HEK293 (cell line): ENCODE measurements around the gene GRB10.

Source experiments
- CTCF ChIA-PET: fragments of 350-600 bp; formaldehyde crosslinking; extraction: SDS; loops from one replicate; lab custom pipeline; 2021; ENCODE audit warnings: antibody characterized with exemption; lab: Yijun Ruan, JAX
- POLR2A ChIA-PET: fragments of 300-600 bp; formaldehyde crosslinking; extraction: SDS; loops from one replicate; lab custom pipeline; 2020; ENCODE audit warnings: antibody characterized with exemption, inconsistent platforms; lab: Yijun Ruan, JAX
- H3K27ac ChIP-seq: fragments of 200-500 bp; sonication (Bioruptor generic); 2 replicates; pipeline ENCODE4 v1.5.1; 2014; ENCODE audit warnings: low read depth, low read length, control low read depth, inconsistent platforms; ENCODE audit errors: extremely low read depth
- H3K36me3 ChIP-seq, 2 experiments: fragments of 200-500 bp in 1 of 2; sonication (Bioruptor generic) in 1 of 2; 1 replicate in 1 of 2; 2 replicates in 1 of 2; pipeline ENCODE4 v1.5.1; 2014 to 2017; ENCODE audit warnings: inconsistent platforms in 2 of 2, low read length in 2 of 2; ENCODE audit not compliant: control insufficient read depth in 2 of 2, insufficient read depth in 1 of 2
- H3K4me1 ChIP-seq: fragments of 200-500 bp; sonication (Bioruptor generic); 2 replicates; pipeline ENCODE4 v1.5.1; 2014; ENCODE audit warnings: mild to moderate bottlenecking, low read length, inconsistent platforms; ENCODE audit not compliant: control insufficient read depth, insufficient read depth
- H3K4me3 ChIP-seq: 2 replicates; pipeline ENCODE4 v1.5.1; 2011; ENCODE audit warnings: low read depth, mild to moderate bottlenecking, control low read depth, low read length, moderate library complexity
- H3K9me3 ChIP-seq: fragments of 200-500 bp; sonication (Bioruptor generic); 2 replicates; pipeline ENCODE4 v1.5.1; 2014; ENCODE audit warnings: low read depth, low read length, inconsistent platforms; ENCODE audit not compliant: control insufficient read depth, insufficient read depth
- ATF2 ChIP-seq: fragments of 450-650 bp; formaldehyde crosslinking; IDR thresholded peaks from 2 replicates; pipeline ENCODE4 v1.5.1; 2016; ENCODE audit warnings: missing biosample characterization, missing genetic modification characterization, low read depth
- BCL6B ChIP-seq: fragments of 450-650 bp; formaldehyde crosslinking; IDR thresholded peaks from 2 replicates; pipeline ENCODE4 v1.5.1; 2017; ENCODE audit warnings: missing biosample characterization, missing genetic modification characterization
- ELK4 ChIP-seq: IDR thresholded peaks from 2 replicates; pipeline ENCODE4 v1.6.1; 2011; ENCODE audit warnings: mild to moderate bottlenecking, low read depth, low read length, borderline replicate concordance
- FEZF1 ChIP-seq: fragments of 450-650 bp; formaldehyde crosslinking; IDR thresholded peaks from 2 replicates; pipeline ENCODE4 v1.5.1; 2016; ENCODE audit warnings: missing biosample characterization, missing genetic modification characterization
- HOXA7 ChIP-seq: sonication (generic); formaldehyde crosslinking; IDR thresholded peaks from 2 replicates; pipeline ENCODE4 v1.8.1; 2022; ENCODE audit warnings: missing genetic modification reagents, borderline replicate concordance
- MEIS1 ChIP-seq: sonication (generic); formaldehyde crosslinking; IDR thresholded peaks from 2 replicates; pipeline ENCODE4 v1.8.1; 2022; ENCODE audit warnings: missing genetic modification reagents, mild to moderate bottlenecking, borderline replicate concordance
- SP3 ChIP-seq: fragments of 450-650 bp; formaldehyde crosslinking; IDR thresholded peaks from 2 replicates; pipeline ENCODE4 v1.5.1; 2016; ENCODE audit warnings: missing biosample characterization, missing genetic modification characterization
- ZBTB44 ChIP-seq: fragments of 450-650 bp; IDR thresholded peaks from 2 replicates; pipeline ENCODE4 v1.5.1; 2018; ENCODE audit warnings: missing biosample characterization, mild to moderate bottlenecking, missing genetic modification characterization
- ZFHX2 ChIP-seq: fragments of 450-650 bp; formaldehyde crosslinking; conservative IDR thresholded peaks from 2 replicates; pipeline ENCODE4 v1.5.1; 2016; ENCODE audit warnings: missing biosample characterization, missing genetic modification characterization
- ZIC2 ChIP-seq: fragments of 450-650 bp; formaldehyde crosslinking; IDR thresholded peaks from 2 replicates; pipeline ENCODE4 v1.5.1; 2016; ENCODE audit warnings: missing biosample characterization, missing genetic modification characterization
- ZNF175 ChIP-seq: fragments of 450-650 bp; formaldehyde crosslinking; IDR thresholded peaks from 2 replicates; pipeline ENCODE4 v1.5.1; 2016; ENCODE audit warnings: missing biosample characterization, missing genetic modification characterization
- ZNF26 ChIP-seq: fragments of 450-650 bp; formaldehyde crosslinking; IDR thresholded peaks from 2 replicates; pipeline ENCODE4 v1.5.1; 2016; ENCODE audit warnings: missing biosample characterization, missing genetic modification characterization
- ZNF341 ChIP-seq: fragments of 450-650 bp; formaldehyde crosslinking; IDR thresholded peaks from 2 replicates; pipeline ENCODE4; 2016; ENCODE audit warnings: low read depth, missing biosample characterization, missing genetic modification characterization
- ZNF558 ChIP-seq: fragments of 450-650 bp; formaldehyde crosslinking; IDR thresholded peaks from 2 replicates; pipeline ENCODE4 v1.5.1; 2016; ENCODE audit warnings: missing biosample characterization, missing genetic modification characterization
- ZNF571 ChIP-seq: fragments of 450-650 bp; formaldehyde crosslinking; IDR thresholded peaks from 2 replicates; pipeline ENCODE4 v1.5.0; 2017; ENCODE audit warnings: missing biosample characterization, missing genetic modification characterization
- ZNF600 ChIP-seq: fragments of 450-650 bp; formaldehyde crosslinking; IDR thresholded peaks from 2 replicates; pipeline ENCODE4 v1.5.1; 2016; ENCODE audit warnings: missing biosample characterization, missing genetic modification characterization
- ZNF76 ChIP-seq: fragments of 450-650 bp; formaldehyde crosslinking; IDR thresholded peaks from 2 replicates; pipeline ENCODE4; 2016; ENCODE audit warnings: low read depth, missing biosample characterization, missing genetic modification characterization, borderline replicate concordance

GRB10 gene

GRCh38 chr7:50653981-50654425 is 128.7 kb downstream of the GRB10 start:
- Histone ChIP-seq H3K27ac (no peak overlapping the region), H3K36me3 (peaks cover 0 to 5% of the 10 kb centered on the region in 2 experiments; a peak in 1 of 3 replicates), H3K4me3 (no peak overlapping the region), H3K4me1 (no peaks in the 10 kb centered on the region), H3K9me3 (no peaks in the 10 kb centered on the region)
- ChIA-PET POLR2A (no interaction called here), CTCF (interaction anchor here (1.3 kb wide), 1 partner anchor 26 kb away, joined by 4 read pairs; no protein-coding TSS in a partner anchor)
- TF ChIP-seq ZBTB44 (tag by site-specific recombination) (no peak), BCL6B (tag by site-specific recombination) (no peak), ZNF175 (tag by site-specific recombination) (no peak), ATF2 (no peak), SP3 (tag by site-specific recombination) (no peak), ELK4 (no peak), ZNF76 (tag by site-specific recombination) (no peak), ZNF558 (tag by site-specific recombination) (no peak), HOXA7 (no peak), ZNF26 (tag by site-specific recombination) (no peak), ZNF571 (tag by site-specific recombination) (no peak), MEIS1 (CRISPR knock-in tag) (no peak), FEZF1 (tag by site-specific recombination) (no peak), ZNF600 (no peak)

GRCh38 chr7:50653126-50653864 is 129.4 kb downstream of the GRB10 start:
- POLR2A ChIA-PET = no interaction called here
- no peaks in the 10 kb centered on the region for H3K9me3 ChIP-seq
- H3K27ac ChIP-seq = no peak overlapping the region
- peaks cover 0 to 5% of the 10 kb centered on the region in 2 experiments; a peak in 1 of 3 replicates for H3K36me3 ChIP-seq
- no peak overlapping the region for H3K4me3 ChIP-seq
- no peaks in the 10 kb centered on the region for H3K4me1 ChIP-seq
- peak; percentile 39; the same call in 1 of the 2 replicates for TF ChIP-seq ZNF341 (tag by site-specific recombination)
- TF ChIP-seq ZIC2 (tag by site-specific recombination) = peak; percentile 59
- TF ChIP-seq ZFHX2 (tag by site-specific recombination) = no peak
- CTCF ChIA-PET = interaction anchor here (1.3 kb wide), 1 partner anchor 27 kb away, joined by 4 read pairs; no protein-coding TSS in a partner anchor
